Measurements from ENCODE around the gene NDUFV1. TPM values are rescaled to one million over a fixed set of nuclear protein-coding genes. Genes with fewer than 3 reads are reported as not detected.
"Not testable (repeated sequence)": the region's sequence is repeated elsewhere in the genome, so short reads cannot be mapped to it uniquely, and the experiment has no call there.

The NDUFV1 gene
- total RNA-seq, 1 donor from 2014 or later, result 193 TPM

- DNase-seq (ENCODE audit: low read depth, low spot score), result no peak
These were observed 20.8 kb upstream of the NDUFV1 start for GRCh38 chr11:67585911-67586310.

DNA sequence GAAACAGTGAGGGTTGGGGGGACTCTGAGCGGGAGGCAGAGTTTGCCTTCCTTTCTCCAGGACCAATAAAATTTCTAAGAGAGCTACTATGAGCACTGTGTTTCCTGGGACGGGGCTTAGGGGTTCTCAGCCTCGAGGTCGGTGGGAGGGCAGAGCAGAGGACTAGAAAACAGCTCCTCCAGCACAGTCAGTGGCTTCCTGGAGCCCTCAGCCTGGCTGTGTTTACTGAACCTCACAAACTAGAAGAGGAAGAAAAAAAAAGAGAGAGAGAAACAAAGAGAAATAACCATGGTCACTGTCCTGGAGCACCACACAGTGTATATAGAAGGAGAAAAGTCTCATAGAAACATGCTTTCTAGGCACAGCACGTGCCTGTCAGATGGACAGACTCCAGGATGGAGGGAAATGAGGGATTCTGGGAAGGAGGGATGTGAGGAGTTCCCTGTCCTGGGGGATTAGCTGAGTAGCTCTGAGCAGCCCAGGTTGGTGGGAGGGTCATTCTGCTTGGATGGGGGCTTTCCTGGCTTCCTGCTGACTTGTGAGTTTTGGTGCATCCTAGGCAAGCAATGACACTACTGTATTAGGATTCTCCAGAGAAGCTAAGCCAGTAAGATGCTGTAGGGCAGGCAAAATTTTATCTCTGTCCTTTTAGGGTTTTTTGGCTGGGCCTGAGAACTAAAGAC is 20.0 kb upstream of the NDUFV1 start:
- no peak for DNase-seq (ENCODE audit: low read depth, low spot score)

- no peak for DNase-seq (ENCODE audit: low read depth, low spot score)
These were observed 18.6 kb upstream of the NDUFV1 start for GRCh38 chr11:67588136-67588503.

DNA sequence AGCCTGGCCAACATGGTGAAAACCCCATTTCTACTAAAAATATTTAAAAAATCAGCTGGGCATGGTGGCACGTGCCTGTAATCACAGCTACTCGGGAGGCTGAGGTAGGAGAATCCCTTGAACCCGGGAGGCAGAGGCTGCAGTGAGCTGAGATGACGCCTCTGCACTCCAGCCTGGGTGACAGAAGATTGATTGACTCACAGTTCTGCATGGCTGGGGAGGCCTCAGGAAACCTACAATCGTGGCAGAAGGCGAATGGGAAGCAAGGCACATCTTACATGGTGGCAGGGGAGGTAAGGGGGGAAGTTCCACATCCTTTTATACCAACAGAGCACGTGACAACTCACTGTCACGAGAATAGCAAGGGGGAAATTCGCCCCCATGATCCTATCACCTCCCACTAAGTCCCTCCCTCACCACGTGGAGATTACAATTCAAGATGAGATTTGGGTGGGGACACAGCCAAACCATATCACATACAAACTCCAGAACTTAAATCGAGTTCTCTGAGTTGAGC is 17.8 kb upstream of the NDUFV1 start:
- DNase-seq (ENCODE audit: low read depth, low spot score), result not testable (repeated sequence)

DNA sequence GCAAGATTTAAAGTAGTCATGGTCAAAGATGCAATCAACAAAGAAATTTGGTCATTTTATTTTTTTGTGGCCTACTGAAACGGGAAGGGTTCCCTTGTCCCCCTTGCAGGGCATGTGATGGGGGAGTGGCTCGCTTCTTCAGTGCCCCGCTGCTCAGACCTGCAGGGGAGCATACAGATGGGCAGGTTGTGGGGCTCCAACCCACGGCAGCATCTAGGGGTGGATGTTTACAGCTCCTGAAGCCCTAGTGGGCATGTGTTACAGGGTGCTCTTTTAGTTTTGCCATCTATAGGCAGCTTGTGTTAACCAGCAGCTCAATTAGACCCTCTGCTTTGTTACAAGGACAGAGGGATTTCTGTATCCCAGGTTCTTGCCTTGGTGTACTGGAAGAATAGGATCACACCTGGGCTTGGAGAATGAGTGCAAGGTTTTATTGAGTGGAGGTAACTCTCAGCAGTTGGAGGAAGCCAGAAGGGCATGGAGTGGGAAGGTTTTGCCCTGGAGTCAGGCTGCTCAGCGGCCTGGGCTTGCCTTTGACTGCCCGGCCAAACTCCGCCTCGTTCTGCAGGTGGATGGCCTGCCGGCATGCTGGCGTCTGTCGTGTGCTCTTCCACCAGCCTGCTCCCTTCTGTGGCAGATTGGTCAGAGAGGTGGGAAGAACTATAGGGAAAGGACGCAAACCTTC is 13.7 kb upstream of the NDUFV1 start:
- no peak for DNase-seq (ENCODE audit: low read depth, low spot score)

DNA sequence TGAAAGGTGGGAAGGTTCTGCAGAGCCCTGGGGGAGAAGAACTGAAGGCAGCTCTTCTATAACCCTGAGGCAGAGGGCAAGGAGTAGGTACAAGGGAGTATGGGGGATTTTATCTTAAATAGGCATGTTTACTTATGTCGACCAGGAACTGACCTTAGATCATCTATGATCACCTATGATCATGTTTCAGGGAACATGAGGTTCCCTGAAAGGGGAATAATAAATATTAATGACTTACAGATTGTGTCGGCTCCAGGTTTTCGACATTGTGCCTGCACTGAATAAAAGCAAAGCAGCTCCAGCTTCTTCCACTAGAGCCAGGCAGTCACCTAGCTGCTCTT is 13.2 kb upstream of the NDUFV1 start:
- no peak for DNase-seq (ENCODE audit: low read depth, low spot score)

DNA sequence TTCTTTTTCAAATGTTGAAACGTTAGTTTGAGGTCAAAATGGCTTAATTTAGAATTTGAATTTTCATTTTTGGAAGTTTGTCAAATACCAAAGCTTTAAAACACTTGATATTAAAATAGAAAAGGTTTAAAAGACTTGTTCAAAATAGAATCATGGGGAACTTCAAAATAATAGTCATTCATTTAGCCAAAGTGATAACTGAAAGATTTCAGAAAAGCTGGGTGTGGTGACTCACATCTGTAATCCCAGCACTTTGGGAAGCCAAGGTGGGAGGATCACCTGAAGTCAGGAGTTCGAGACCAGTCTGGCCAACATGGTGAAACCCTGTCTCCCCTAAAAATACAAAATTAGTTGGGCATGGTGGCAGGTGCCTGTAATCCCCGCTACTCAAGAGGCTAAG is 12.3 kb upstream of the NDUFV1 start:
- DNase-seq (ENCODE audit: low read depth, low spot score), result no peak

DNA sequence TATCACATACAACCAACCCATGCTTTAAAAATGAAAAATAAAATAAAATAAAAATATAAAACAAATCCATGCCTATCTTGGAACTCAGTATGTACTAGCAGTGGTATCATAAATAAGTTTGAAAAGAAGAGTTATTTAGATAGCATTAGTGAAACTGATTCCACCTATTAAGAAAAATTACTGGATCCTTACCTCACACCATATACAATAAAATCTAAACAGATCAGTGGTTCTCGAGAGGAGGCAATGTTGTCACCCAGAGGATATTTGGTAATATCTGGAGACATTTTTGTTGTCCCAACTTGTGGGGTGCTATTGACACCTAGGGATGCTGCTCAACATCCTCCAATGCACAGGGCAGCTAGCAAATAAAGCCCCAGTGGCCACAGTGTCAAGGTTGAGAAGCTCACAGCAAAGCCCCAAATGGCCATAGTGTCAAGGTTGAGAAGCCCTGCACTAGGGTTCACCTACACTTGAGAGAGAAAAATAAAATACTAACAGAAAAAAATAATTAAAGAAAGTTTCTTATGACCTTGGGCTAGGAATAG is 9.9 kb upstream of the NDUFV1 start:
- no peak for DNase-seq (ENCODE audit: low read depth, low spot score)

- DNase-seq (ENCODE audit: low read depth, low spot score), result not testable (repeated sequence)
These were observed 9.3 kb upstream of the NDUFV1 start for GRCh38 chr11:67597458-67597857.

DNA sequence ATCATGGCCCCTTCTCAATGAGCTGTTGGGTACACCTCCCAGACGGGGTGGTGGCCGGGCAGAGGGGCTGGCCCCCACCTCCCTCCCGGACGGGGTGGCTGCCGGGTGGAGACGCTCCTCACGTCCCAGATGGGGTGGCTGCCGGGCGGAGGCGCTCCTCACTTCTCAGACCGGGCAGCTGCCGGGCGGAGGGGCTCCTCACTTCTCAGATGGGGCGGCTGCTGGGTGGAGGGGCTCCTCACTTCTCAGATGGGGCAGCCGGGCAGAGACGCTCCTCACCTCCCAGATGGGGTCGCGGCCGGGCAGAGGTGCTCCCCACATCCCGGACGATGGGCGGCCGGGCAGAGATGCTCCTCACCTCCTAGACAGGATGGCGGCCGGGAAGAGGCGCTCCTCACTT is 8.8 kb upstream of the NDUFV1 start:
- DNase-seq (ENCODE audit: low read depth, low spot score), result not testable (repeated sequence)

- DNase-seq (ENCODE audit: low read depth, low spot score), result no peak
These were observed 7.6 kb upstream of the NDUFV1 start for GRCh38 chr11:67599149-67599548.

DNA sequence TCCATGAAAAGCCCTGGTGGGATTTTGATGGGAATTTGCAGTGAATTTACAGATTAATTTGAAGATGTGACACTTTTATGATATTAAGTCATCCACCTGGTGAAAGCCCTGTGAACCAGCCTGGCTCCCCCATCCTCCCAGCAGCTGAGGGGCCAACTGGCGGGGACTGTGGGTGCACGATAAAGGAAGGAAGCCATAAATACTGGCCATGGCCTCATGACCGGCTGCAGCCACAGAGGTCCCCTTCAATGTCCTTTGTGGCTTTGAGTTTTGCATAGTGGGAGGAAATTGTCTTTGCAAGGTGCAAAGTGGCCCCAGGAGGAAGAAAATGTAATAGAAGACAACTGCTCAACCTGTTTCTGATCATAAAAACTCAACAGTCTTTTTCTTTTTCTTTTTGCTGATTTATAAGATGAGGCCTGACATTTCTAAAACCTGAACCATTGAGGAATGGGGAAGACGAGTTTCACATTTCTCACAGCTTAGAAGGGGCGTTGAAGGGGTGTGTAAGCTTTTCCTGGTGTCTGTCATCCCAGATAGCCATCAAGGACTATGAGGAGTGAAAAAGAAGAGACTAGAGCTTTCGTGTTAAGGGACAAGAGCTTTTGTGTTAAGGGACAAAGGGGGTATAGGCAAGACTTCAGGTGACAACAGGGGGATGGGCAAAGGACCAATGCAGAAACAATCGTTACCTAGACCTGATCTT is 6.3 kb upstream of the NDUFV1 start:
- no peak for DNase-seq (ENCODE audit: low read depth, low spot score)

DNA sequence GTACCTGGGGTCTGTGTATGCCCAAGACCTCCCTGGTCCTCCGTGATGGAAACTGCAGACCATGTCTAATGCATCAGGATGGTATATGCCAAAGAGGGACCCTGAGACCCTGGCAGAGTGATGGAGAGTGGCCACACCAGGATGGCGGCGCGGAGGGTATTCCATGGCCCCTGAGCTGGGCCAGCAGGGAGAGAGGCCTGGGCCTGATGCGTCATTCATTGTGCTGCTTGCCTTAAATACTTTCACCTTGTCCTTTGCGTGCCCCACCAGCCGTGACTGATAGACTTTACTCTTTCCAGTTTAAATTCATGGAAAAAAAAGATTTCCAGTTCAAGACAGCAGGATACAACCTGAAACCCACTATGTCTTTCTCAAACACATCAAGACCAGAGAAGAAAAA is 5.6 kb upstream of the NDUFV1 start:
- no peak for DNase-seq (ENCODE audit: low read depth, low spot score)

GRCh38 chr11:67604119-67604518 is 2.6 kb upstream of the NDUFV1 start:
- DNase-seq (ENCODE audit: low read depth, low spot score), result not testable (repeated sequence)

DNA sequence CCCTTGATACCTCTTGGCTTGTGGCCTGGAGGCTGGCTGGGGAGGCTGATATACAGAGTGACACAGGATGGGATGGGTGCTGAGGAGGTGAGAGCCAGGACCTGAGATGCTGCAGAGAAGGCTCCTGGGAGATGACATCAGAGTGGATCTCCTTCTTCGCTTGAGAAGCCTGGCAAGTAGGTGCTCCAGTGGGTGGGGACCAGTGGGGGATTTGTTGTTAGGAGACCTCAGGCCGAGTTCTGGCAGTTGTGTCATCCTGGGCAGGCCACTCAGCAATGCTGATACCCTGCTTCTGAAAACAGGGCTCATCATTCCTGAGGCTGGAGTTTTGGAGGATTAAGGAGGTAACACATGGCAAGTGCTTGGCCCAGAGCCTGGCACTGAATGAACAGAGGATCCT is 1.9 kb upstream of the NDUFV1 start:
- no peak for DNase-seq (ENCODE audit: low read depth, low spot score)

DNA sequence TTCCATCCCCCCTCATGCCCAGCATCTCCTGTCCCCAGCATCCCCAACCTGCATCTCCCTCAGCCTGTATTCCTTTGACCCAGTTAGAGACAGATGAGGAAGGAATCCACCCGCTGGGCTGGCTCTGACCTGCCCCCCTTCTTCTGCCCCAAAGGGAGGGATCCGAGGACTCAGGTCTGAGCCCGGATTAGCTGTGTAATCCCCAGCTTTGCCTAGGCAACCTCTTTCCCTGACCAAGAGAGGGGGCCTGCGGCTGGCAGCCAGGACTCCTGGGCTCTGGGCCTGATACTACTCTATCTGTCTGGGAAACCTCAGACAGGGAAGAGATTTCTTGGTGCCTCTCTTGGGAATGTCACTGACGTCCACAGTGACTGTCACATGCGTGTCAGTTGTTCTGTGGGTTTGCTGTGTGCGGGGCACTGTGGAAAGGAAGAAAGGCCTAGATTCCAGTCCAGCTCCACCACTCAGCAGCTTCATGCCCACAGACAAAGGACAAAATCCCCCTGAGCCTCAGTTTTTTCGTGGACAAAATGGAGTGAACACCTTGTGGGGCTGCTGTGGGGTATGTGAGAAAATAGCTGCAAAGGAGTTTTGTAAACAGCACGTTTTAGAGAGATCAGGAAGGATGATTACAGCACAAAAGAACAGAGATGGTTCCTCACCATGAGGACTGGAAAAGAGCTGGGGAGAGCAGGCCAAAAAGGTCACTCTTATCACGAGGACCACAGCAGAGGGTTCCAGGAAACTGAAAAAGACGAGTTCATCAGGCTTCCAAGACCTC is 1.3 kb upstream of the NDUFV1 start:
- DNase-seq (ENCODE audit: low read depth, low spot score), result no peak

- no peak for DNase-seq (ENCODE audit: low read depth, low spot score)
These were observed 644 bp upstream of the NDUFV1 start for GRCh38 chr11:67606093-67606491.

GRCh38 chr11:67607507-67607906 is 771 bp downstream of the NDUFV1 start:
- DNase-seq (ENCODE audit: low read depth, low spot score), result no peak

DNA sequence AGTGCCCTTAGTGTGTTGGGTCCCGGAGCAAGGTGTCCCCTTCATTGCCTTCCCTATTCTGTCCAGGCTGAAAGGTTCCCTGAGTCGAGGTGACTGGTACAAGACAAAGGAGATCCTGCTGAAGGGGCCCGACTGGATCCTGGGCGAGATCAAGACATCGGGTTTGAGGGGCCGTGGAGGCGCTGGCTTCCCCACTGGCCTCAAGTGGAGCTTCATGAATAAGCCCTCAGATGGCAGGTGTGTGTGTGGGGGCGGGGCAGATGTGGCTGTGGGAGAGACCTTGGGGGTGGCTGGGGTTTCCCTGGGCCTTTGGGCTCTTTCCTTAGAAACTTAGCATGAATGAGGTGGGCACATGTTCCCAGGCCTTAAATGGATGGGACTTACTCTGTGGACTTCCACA is 1.8 kb downstream of the NDUFV1 start:
- DNase-seq (ENCODE audit: low read depth, low spot score), result no peak

DNA sequence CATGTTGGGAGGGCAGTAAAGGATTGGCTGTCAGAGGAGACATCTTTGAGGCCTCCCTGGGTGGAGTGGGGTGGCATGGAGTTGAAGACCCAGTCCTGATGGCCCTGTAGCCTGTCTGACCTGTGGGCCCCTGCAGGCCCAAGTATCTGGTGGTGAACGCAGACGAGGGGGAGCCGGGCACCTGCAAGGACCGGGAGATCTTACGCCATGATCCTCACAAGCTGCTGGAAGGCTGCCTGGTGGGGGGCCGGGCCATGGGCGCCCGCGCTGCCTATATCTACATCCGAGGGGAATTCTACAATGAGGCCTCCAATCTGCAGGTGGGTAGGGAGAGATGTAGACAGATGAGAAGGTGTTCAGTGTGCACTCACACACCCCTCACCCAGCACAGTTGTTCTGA is 2.6 kb downstream of the NDUFV1 start:
- no peak for DNase-seq (ENCODE audit: low read depth, low spot score)

DNA sequence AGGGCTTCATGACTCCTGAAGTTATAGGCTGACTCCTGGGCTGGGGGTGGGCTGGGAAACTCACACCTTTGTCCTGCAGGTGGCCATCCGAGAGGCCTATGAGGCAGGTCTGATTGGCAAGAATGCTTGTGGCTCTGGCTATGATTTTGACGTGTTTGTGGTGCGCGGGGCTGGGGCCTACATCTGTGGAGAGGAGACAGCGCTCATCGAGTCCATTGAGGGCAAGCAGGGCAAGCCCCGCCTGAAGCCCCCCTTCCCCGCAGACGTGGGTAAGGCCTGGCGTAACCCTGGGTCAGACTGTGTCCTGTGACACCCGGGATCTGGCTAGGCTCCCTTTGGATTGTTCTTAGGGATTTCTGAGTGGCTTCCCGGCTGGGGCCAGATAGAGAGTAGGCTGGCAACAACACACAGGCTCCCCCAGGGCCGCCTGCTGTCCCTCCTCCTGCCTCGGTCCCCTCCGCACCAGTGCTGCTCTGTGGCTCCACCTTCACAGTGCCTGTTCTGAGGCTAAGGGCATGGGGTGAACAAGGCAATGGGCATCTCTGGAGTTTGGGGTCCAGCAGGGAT is 3.6 kb downstream of the NDUFV1 start:
- no peak for DNase-seq (ENCODE audit: low read depth, low spot score)

Measured in pulmonary artery endothelial cell (primary cell).